IMR-90 (cell line): ENCODE results near the gene TCHP. TPM values are rescaled to one million over a fixed set of nuclear protein-coding genes. Genes with fewer than 3 reads are reported as not detected.

Experiments
- ATAC-seq: fragments of 200-7000 bp; cut with Tn5 transposase; 2 replicates; pipeline ENCODE4 v1.9.1; 2020; ENCODE audit warnings: low read depth, mild to moderate bottlenecking, moderate library complexity
- BruUV-seq: library from RNA; stranded (reverse); fragments of 400-500 nt; replicated peaks from 2 replicates; lab custom pipeline; 2021; lab: Mats Ljungman, UMichigan
- CTCF ChIA-PET: fragments of 300-600 bp; formaldehyde crosslinking; extraction: SDS; loops from one replicate; lab custom pipeline; 2021; ENCODE audit warnings: antibody characterized with exemption; lab: Yijun Ruan, JAX
- POLR2A ChIA-PET: fragments of 300-600 bp; sonication (Branson Sonifier 250); formaldehyde crosslinking; loops from one replicate; lab custom pipeline; 2022; ENCODE audit warnings: antibody characterized with exemption; ENCODE audit not compliant: unreplicated experiment; lab: Charles Lee
- DNase-seq: peaks from one replicate; pipeline ENCODE4 v3.0.0; 2013
- H2AFZ ChIP-seq: replicated peaks from 2 replicates; pipeline ENCODE3; 2013; ENCODE audit warnings: low read length, mild to moderate bottlenecking; ENCODE audit not compliant: poor library complexity
- H2AK5ac ChIP-seq: 2 replicates; pipeline ENCODE4 v1.6.1; 2013; ENCODE audit warnings: low read depth, low read length, inconsistent platforms
- H2AK9ac ChIP-seq: replicated peaks from 2 replicates; pipeline ENCODE3; 2013; ENCODE audit warnings: mild to moderate bottlenecking, low read depth, low read length, moderate library complexity; ENCODE audit not compliant: poor library complexity
- H2BK120ac ChIP-seq: 2 replicates; pipeline ENCODE4 v1.6.1; 2013; ENCODE audit warnings: low read depth, low read length, inconsistent platforms
- H2BK15ac ChIP-seq: 3 replicates; pipeline ENCODE4 v1.6.1; 2013; ENCODE audit warnings: low read depth, low read length, inconsistent platforms
- H2BK20ac ChIP-seq: 2 replicates; pipeline ENCODE4 v1.6.1; 2013; ENCODE audit warnings: low read depth, mild to moderate bottlenecking, inconsistent platforms, low read length, moderate library complexity
- H2BK5ac ChIP-seq: 2 replicates; pipeline ENCODE4 v1.6.1; 2013; ENCODE audit warnings: mild to moderate bottlenecking, low read depth, low read length, inconsistent platforms; ENCODE audit not compliant: poor library complexity, severe bottlenecking
- H3K14ac ChIP-seq: replicated peaks from 2 replicates; pipeline ENCODE4 v1.6.1; 2013; ENCODE audit warnings: low read depth, low read length, inconsistent platforms
- H3K18ac ChIP-seq: 2 replicates; pipeline ENCODE4 v1.6.1; 2013; ENCODE audit warnings: low read depth, low read length, control low read depth
- H3K23ac ChIP-seq: 2 replicates; pipeline ENCODE4 v1.6.1; 2013; ENCODE audit warnings: low read depth, low read length, inconsistent platforms
- H3K27ac ChIP-seq: 2 replicates; pipeline ENCODE4 v1.5.1; 2013; ENCODE audit warnings: mild to moderate bottlenecking, control low read depth, low read length; ENCODE audit not compliant: insufficient read depth
- H3K27me3 ChIP-seq: 2 replicates; pipeline ENCODE4 v1.6.1; 2013; ENCODE audit warnings: low read length; ENCODE audit not compliant: control insufficient read depth, insufficient read depth
- H3K36me3 ChIP-seq: 2 replicates; pipeline ENCODE4 v1.6.1; 2013; ENCODE audit warnings: low read length, mixed read lengths; ENCODE audit not compliant: control insufficient read depth, insufficient read depth
- H3K4ac ChIP-seq: 2 replicates; pipeline ENCODE4 v1.6.1; 2013; ENCODE audit warnings: low read depth, low read length, inconsistent platforms
- H3K4me1 ChIP-seq: 2 replicates; pipeline ENCODE4 v1.6.1; 2013; ENCODE audit warnings: low read length, mixed read lengths; ENCODE audit not compliant: control insufficient read depth, insufficient read depth
- H3K4me2 ChIP-seq: 2 replicates; pipeline ENCODE4 v1.6.1; 2013; ENCODE audit warnings: low read depth, mild to moderate bottlenecking, control low read depth, low read length, moderate library complexity
- H3K4me3 ChIP-seq: 2 replicates; pipeline ENCODE4 v1.5.1; 2013; ENCODE audit warnings: low read depth, mild to moderate bottlenecking, control low read depth, low read length, moderate library complexity; ENCODE audit not compliant: insufficient read depth
- H3K56ac ChIP-seq: 2 replicates; pipeline ENCODE4 v1.6.1; 2013; ENCODE audit warnings: low read length, inconsistent platforms; ENCODE audit not compliant: insufficient read depth; ENCODE audit errors: extremely low read depth
- H3K79me1 ChIP-seq, 2 experiments: 2 replicates each; pipeline ENCODE4 v1.6.1; 2013; ENCODE audit warnings: low read length in 2 of 2, inconsistent platforms in 1 of 2, low read depth in 1 of 2
- H3K9ac ChIP-seq: 2 replicates; pipeline ENCODE4 v1.6.1; 2013; ENCODE audit warnings: low read depth, low read length, control low read depth
- H3K9me1 ChIP-seq: 2 replicates; pipeline ENCODE4 v1.6.1; 2013; ENCODE audit warnings: low read length, inconsistent platforms; ENCODE audit not compliant: insufficient read depth
- H3K9me3 ChIP-seq: 2 replicates; pipeline ENCODE4 v1.6.1; 2013; ENCODE audit warnings: low read length; ENCODE audit not compliant: control insufficient read depth, insufficient read depth
- H4K20me1 ChIP-seq: 2 replicates; pipeline ENCODE4 v1.6.1; 2013; ENCODE audit warnings: low read length, inconsistent platforms; ENCODE audit not compliant: insufficient read depth
- H4K5ac ChIP-seq: 2 replicates; pipeline ENCODE4 v1.6.1; 2013; ENCODE audit warnings: mild to moderate bottlenecking, low read depth, low read length, control low read depth
- H4K8ac ChIP-seq, 2 experiments: 2 replicates each; pipeline ENCODE4 v1.6.1; 2013; ENCODE audit warnings: low read depth in 2 of 2, low read length in 2 of 2, control low read depth in 1 of 2, inconsistent platforms in 1 of 2
- H4K91ac ChIP-seq: 2 replicates; pipeline ENCODE4 v1.6.1; 2013; ENCODE audit warnings: low read depth, low read length, inconsistent platforms; ENCODE audit not compliant: insufficient read depth
- BHLHE40 ChIP-seq: fragments of 150-350 bp; IDR thresholded peaks from 2 replicates; pipeline ENCODE4 v1.6.1; 2016; ENCODE audit warnings: mild to moderate bottlenecking, low read depth, low read length
- CEBPB ChIP-seq: IDR thresholded peaks from 2 replicates; pipeline ENCODE4 v1.6.1; 2012; ENCODE audit warnings: low read depth, low read length, improper control_type of control experiment
- CHD1 ChIP-seq: IDR thresholded peaks from 2 replicates; pipeline ENCODE4 v1.6.1; 2012; ENCODE audit warnings: low read depth, low read length, improper control_type of control experiment
- CTCF ChIP-seq: conservative IDR thresholded peaks from 2 replicates; pipeline ENCODE4 v1.5.1; 2012; ENCODE audit warnings: mild to moderate bottlenecking, low read depth, low read length, improper control_type of control experiment
- ELK1 ChIP-seq: fragments of 150-350 bp; IDR thresholded peaks from 2 replicates; pipeline ENCODE4 v1.6.1; 2016; ENCODE audit warnings: low read depth, mild to moderate bottlenecking, low read length, moderate library complexity, borderline replicate concordance
- FOS ChIP-seq: fragments of 150-350 bp; IDR thresholded peaks from 2 replicates; pipeline ENCODE4 v1.6.1; 2016; ENCODE audit warnings: low read depth, low read length
- MAFK ChIP-seq: IDR thresholded peaks from 2 replicates; pipeline ENCODE4 v1.6.1; 2012; ENCODE audit warnings: low read depth, low read length, improper control_type of control experiment
- MAZ ChIP-seq: IDR thresholded peaks from 2 replicates; pipeline ENCODE4 v1.6.1; 2012; ENCODE audit warnings: low read depth, mild to moderate bottlenecking, low read length, improper control_type of control experiment, moderate library complexity, borderline replicate concordance
- MXI1 ChIP-seq: IDR thresholded peaks from 2 replicates; pipeline ENCODE4 v1.6.1; 2012; ENCODE audit warnings: low read depth, mild to moderate bottlenecking, low read length, moderate library complexity, borderline replicate concordance
- NFE2L2 ChIP-seq: fragments of 150-350 bp; IDR thresholded peaks from 2 replicates; pipeline ENCODE4 v1.6.1; 2016; ENCODE audit warnings: low read depth, mild to moderate bottlenecking, low read length
- POLR2A ChIP-seq: IDR thresholded peaks from 2 replicates; pipeline ENCODE4 v1.6.1; 2012; ENCODE audit warnings: mild to moderate bottlenecking, low read depth, low read length
- RAD21 ChIP-seq: IDR thresholded peaks from 2 replicates; pipeline ENCODE4 v1.6.1; 2012; ENCODE audit warnings: low read length, improper control_type of control experiment
- RCOR1 ChIP-seq: IDR thresholded peaks from 2 replicates; pipeline ENCODE4 v1.6.1; 2012; ENCODE audit warnings: mild to moderate bottlenecking, low read length, improper control_type of control experiment; ENCODE audit not compliant: insufficient replicate concordance
- RFX5 ChIP-seq: IDR thresholded peaks from 2 replicates; pipeline ENCODE4 v1.8.0; 2012; ENCODE audit warnings: low read depth, mild to moderate bottlenecking, low read length, moderate library complexity
- SMC3 ChIP-seq: fragments of 150-350 bp; IDR thresholded peaks from 2 replicates; pipeline ENCODE4 v1.6.1; 2016; ENCODE audit warnings: low read depth, mild to moderate bottlenecking, antibody characterized with exemption, low read length, moderate library complexity
- WGBS, 2 experiments: methylation state at CpG; one replicate each; pipeline versions ENCODE4 v1.1.5 to v1.1.7; 2013; ENCODE audit warnings: missing lambda C conversion rate in 2 of 2; ENCODE audit not compliant: insufficient read length in 1 of 2; ENCODE audit errors: extremely low coverage in 2 of 2; 5-methylcytosine and 5-hydroxymethylcytosine counted together
- dilution Hi-C: fragments of 300-500 bp; cut with HindIII; formaldehyde crosslinking; loops from one replicate; pipeline ENCODE4 v1.14.3; 2018; ENCODE audit warnings: low sequenced_read_pairs; ENCODE audit not compliant: unreplicated experiment
- in situ Hi-C: fragments of 300-500 bp; cut with MboI; formaldehyde crosslinking; loops from 3 replicates; pipeline ENCODE4 v1.14.3; 2019; ENCODE audit warnings: low sequenced_read_pairs, inconsistent platforms, mixed read lengths
- intact Hi-C: fragments of 100-400 bp; cut with micrococcal nuclease; formaldehyde crosslinking; loops from 2 replicates; pipeline ENCODE4 v1.10.0; 2022
- polyA plus RNA-seq, 3 experiments: library from polyadenylated mRNA; depleted of rRNA; stranded (reverse); fragments of >200 nt; gene quantifications; 2 replicates each; pipeline ENCODE4 v1.2.3, GENCODE V29; 2012; ENCODE audit warnings: low replicate concordance in 1 of 3
- total RNA-seq: library from RNA; depleted of rRNA; stranded (reverse); fragments of >200 nt; gene quantifications from 2 replicates; pipeline ENCODE4 v1.2.3, GENCODE V29; 2012
- TF ChIP-seq, protein P1 (sequence below): fragments of 150-350 bp; IDR thresholded peaks from 2 replicates; pipeline ENCODE4 v1.6.1; 2017; ENCODE audit warnings: mild to moderate bottlenecking, antibody characterized with exemption, low read length, low read depth

Gene TCHP
- total and polyA plus RNA-seq, 2 of the 4 experiments (the other 2 are of a cell fraction), result 6.1 to 13.4 TPM

DNA sequence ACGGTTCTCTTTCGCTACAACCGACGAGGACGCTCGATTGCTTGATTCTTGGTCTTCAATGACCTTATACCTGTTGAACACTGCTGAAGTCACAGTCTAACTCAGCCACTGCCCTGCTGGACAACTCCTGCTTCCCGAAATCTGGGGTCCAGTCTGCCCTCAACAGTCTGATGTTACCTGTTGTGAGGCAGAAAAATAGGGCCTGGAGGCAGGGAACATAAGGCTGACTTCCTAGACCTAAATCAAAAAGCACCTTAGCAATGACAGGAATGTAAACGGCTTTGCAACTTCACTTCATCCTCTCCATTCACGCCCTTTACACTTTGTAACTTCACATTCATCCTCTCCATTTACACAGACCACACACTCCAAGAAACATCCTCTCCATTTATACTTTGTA lies 19.1 kb upstream of the TCHP start:
- no peak for ATAC-seq
- peak overlapping the region; percentile 92 for H3K4me2 ChIP-seq
- dilution Hi-C loops (no loop called here), in situ Hi-C loops (no loop called here), intact Hi-C loops (loop anchor here (1.0 kb wide), 2 partner anchors 28 to 76 kb away; no protein-coding TSS in a partner anchor)
- H2BK120ac ChIP-seq, result peak overlapping the region; percentile 44; the same call in 1 of the 2 replicates
- peak overlapping the region; percentile 37; the same call in 1 of the 2 replicates for H4K91ac ChIP-seq
- H3K23ac ChIP-seq, result peak overlapping the region; percentile 72
- no peak overlapping the region for H3K18ac ChIP-seq
- peaks cover 17% of the 10 kb centered on the region for H3K9me1 ChIP-seq
- H2BK15ac ChIP-seq, result peak overlapping the region; percentile 65; the same call in 1 of the 3 replicates
- H3K79me1 ChIP-seq, result peaks cover 25 to 43% of the 10 kb centered on the region in 2 experiments
- H3K4ac ChIP-seq, result peak overlapping the region; percentile 80
- BruUV-seq, result no TSS peak
- peak overlapping the region; percentile 59; the same call in 1 of the 2 replicates for H3K56ac ChIP-seq
- peak overlapping the region; percentile 6; the same call in 1 of the 2 replicates for H3K27ac ChIP-seq
- H3K36me3 ChIP-seq, result no peaks in the 10 kb centered on the region
- peak overlapping the region; percentile 56 for H3K4me3 ChIP-seq
- peaks cover 10% of the 10 kb centered on the region for H3K4me1 ChIP-seq
- H4K5ac ChIP-seq, result peak overlapping the region; percentile 33; the same call in 1 of the 2 replicates
- 0% methylated on average over 1 of the region's 9 CpGs; no CpG with 5 or more reads in 1 of the 2 experiments for WGBS, 2 experiments
- H4K20me1 ChIP-seq, result peaks cover 24% of the 10 kb centered on the region; the same call in 1 of the 2 replicates
- H3K27me3 ChIP-seq, result no peaks in the 10 kb centered on the region
- peak overlapping the region; percentile 87 to 97 for H4K8ac ChIP-seq
- H2AFZ ChIP-seq, result peak overlapping the region; percentile 97
- peak overlapping the region; percentile 63 for H3K9ac ChIP-seq
- peak overlapping the region; percentile 78; the same call in 1 of the 2 replicates for H3K14ac ChIP-seq
- CTCF ChIA-PET, result interaction anchor here (0.6 kb wide), 1 partner anchor 29 kb away, joined by 3 read pairs; no protein-coding TSS in a partner anchor
- H2AK5ac ChIP-seq, result peak overlapping the region; percentile 92
- DNase-seq, result no peak
- H3K9me3 ChIP-seq, result no peaks in the 10 kb centered on the region
- POLR2A ChIA-PET, result no interaction called here
- no peak overlapping the region for H2BK20ac ChIP-seq
- TF ChIP-seq CEBPB, result no peak
- no peak for TF ChIP-seq SMC3
- TF ChIP-seq, protein P1, sequence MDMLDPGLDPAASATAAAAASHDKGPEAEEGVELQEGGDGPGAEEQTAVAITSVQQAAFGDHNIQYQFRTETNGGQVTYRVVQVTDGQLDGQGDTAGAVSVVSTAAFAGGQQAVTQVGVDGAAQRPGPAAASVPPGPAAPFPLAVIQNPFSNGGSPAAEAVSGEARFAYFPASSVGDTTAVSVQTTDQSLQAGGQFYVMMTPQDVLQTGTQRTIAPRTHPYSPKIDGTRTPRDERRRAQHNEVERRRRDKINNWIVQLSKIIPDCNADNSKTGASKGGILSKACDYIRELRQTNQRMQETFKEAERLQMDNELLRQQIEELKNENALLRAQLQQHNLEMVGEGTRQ, result no peak
- no peak for TF ChIP-seq ELK1
- TF ChIP-seq RCOR1, result no peak
- TF ChIP-seq NFE2L2, result no peak
- no peak for TF ChIP-seq RAD21
- no peak for TF ChIP-seq MAZ
- no peak for TF ChIP-seq FOS
- TF ChIP-seq MXI1, result no peak
- TF ChIP-seq RFX5, result no peak
- TF ChIP-seq POLR2A, result no peak
- TF ChIP-seq CTCF, result no peak
- TF ChIP-seq BHLHE40, result no peak
- TF ChIP-seq CHD1, result no peak
- TF ChIP-seq MAFK, result no peak
- H2BK5ac ChIP-seq, result peak overlapping the region; percentile 10
- H2AK9ac ChIP-seq, result peak overlapping the region; percentile 89
